HEK293T (cell line): ENCODE data around the gene TWIST2.

ENCODE experiments used
- ARNT ChIP-seq: fragments of 450-650 bp; IDR thresholded peaks from 2 replicates; pipeline ENCODE4 v1.6.1; 2017; ENCODE audit warnings: mild to moderate bottlenecking
- FOXK2 ChIP-seq: fragments of 450-650 bp; IDR thresholded peaks from 2 replicates; pipeline ENCODE4 v1.6.1; 2016; ENCODE audit warnings: mild to moderate bottlenecking
- FOXM1 ChIP-seq: fragments of 450-650 bp; IDR thresholded peaks from 2 replicates; pipeline ENCODE4 v1.6.1; 2017; ENCODE audit warnings: mild to moderate bottlenecking, borderline replicate concordance
- HDGF ChIP-seq: fragments of 450-650 bp; IDR thresholded peaks from 2 replicates; pipeline ENCODE4 v1.6.1; 2017; ENCODE audit warnings: antibody characterized with exemption, borderline replicate concordance
- SP1 ChIP-seq: fragments of 450-650 bp; IDR thresholded peaks from 2 replicates; pipeline ENCODE4 v1.6.1; 2017
- TARDBP ChIP-seq: fragments of 450-650 bp; IDR thresholded peaks from 2 replicates; pipeline ENCODE4 v1.6.1; 2016
- TF ChIP-seq, protein P1 (sequence below): fragments of 450-650 bp; IDR thresholded peaks from 2 replicates; pipeline ENCODE4 v1.6.1; 2016

DNA sequence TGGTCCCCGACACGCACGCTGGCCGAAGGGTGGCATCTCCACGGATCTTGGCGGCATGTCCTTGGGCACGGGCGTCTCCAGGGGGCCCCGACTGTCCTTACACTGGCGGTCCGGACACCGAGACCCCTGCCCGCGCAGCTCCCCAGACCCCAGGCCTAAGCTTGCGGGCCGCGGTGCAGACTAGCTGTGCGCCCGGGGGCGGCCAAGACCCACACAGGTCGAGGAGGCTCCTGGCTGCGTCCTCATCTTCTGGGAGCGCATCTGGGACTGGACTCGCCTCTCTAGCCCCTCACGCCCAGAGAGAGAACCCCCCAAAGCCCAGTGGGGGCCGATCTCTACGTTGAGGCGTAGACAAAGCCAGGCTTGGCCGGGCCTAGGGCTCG lies 475 bp upstream of the TWIST2 start:
- no peak for TF ChIP-seq FOXM1
- TF ChIP-seq SP1: no peak
- no peak for TF ChIP-seq HDGF
- no peak for TF ChIP-seq ARNT
- TF ChIP-seq, protein P1, sequence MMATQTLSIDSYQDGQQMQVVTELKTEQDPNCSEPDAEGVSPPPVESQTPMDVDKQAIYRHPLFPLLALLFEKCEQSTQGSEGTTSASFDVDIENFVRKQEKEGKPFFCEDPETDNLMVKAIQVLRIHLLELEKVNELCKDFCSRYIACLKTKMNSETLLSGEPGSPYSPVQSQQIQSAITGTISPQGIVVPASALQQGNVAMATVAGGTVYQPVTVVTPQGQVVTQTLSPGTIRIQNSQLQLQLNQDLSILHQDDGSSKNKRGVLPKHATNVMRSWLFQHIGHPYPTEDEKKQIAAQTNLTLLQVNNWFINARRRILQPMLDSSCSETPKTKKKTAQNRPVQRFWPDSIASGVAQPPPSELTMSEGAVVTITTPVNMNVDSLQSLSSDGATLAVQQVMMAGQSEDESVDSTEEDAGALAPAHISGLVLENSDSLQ: no peak
- TF ChIP-seq FOXK2: no peak
- no peak for TF ChIP-seq TARDBP
